Measurements from ENCODE around the gene CREB3L2. TPM values are rescaled to one million over a fixed set of nuclear protein-coding genes. Genes with fewer than 3 reads are reported as not detected.

The CREB3L2 gene
- total and polyA plus RNA-seq, 2 experiments from 2014 or later: 37.6 to 38.3 TPM

DNA sequence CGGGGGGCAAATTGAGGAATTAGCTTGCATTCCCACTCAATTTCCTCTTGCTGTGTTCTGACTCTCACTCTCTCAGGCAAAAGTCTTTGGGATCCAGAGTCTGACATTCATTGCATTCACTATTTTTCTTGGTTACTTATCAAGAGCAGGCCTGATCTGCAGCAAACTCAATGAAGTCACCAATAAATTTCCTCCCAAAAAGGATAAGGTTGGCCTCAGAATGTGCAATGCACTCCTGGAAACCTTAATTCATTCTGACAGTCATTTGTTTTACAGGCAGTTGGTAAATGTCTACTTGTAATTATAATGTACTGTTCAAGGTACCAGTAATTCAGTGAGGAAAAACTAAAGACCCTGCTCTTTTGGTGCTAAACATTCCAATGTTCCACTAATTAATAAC lies 148.8 kb downstream of the CREB3L2 start:
- H2AFZ ChIP-seq: no peak overlapping the region
- H3K36me3 ChIP-seq (replicated peaks; ENCODE audit: insufficient read depth, low read depth): no peaks in the 10 kb centered on the region
- H3K27me3 ChIP-seq: peaks cover 12% of the 10 kb centered on the region
- TF ChIP-seq EZH2phosphoT487 (IDR thresholded peaks at IDR 0.05; ENCODE audit: low read depth, severe bottlenecking, unreplicated experiment) (no peak), EZH2 (IDR thresholded peaks at IDR 0.05; ENCODE audit: borderline replicate concordance) (no peak)
- TF ChIP-seq, protein P1, sequence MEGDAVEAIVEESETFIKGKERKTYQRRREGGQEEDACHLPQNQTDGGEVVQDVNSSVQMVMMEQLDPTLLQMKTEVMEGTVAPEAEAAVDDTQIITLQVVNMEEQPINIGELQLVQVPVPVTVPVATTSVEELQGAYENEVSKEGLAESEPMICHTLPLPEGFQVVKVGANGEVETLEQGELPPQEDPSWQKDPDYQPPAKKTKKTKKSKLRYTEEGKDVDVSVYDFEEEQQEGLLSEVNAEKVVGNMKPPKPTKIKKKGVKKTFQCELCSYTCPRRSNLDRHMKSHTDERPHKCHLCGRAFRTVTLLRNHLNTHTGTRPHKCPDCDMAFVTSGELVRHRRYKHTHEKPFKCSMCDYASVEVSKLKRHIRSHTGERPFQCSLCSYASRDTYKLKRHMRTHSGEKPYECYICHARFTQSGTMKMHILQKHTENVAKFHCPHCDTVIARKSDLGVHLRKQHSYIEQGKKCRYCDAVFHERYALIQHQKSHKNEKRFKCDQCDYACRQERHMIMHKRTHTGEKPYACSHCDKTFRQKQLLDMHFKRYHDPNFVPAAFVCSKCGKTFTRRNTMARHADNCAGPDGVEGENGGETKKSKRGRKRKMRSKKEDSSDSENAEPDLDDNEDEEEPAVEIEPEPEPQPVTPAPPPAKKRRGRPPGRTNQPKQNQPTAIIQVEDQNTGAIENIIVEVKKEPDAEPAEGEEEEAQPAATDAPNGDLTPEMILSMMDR (IDR thresholded peaks at IDR 0.05; ENCODE audit: poor library complexity): no peak
- no peak overlapping the region for H3K4me2 ChIP-seq
- H3K9me3 ChIP-seq (ENCODE audit: low read depth): no peaks in the 10 kb centered on the region
- H3K27ac ChIP-seq: no peak overlapping the region
- no peak for DNase-seq (ENCODE audit: low spot score)
- H3K4me1 ChIP-seq (ENCODE audit: insufficient read depth): no peaks in the 10 kb centered on the region
- no peaks in the 10 kb centered on the region for H3K79me2 ChIP-seq
- H3K9me2 ChIP-seq (replicated peaks; ENCODE audit: insufficient read depth): no peaks in the 10 kb centered on the region
- no peaks in the 10 kb centered on the region for H4K20me1 ChIP-seq (ENCODE audit: insufficient read depth, poor library complexity, severe bottlenecking)
- WGBS (ENCODE audit: low lambda C conversion rate, missing lambda C conversion rate): 94% methylated on average over 1 of the region's 1 CpG
- H3K4me3 ChIP-seq: no peak overlapping the region

DNA sequence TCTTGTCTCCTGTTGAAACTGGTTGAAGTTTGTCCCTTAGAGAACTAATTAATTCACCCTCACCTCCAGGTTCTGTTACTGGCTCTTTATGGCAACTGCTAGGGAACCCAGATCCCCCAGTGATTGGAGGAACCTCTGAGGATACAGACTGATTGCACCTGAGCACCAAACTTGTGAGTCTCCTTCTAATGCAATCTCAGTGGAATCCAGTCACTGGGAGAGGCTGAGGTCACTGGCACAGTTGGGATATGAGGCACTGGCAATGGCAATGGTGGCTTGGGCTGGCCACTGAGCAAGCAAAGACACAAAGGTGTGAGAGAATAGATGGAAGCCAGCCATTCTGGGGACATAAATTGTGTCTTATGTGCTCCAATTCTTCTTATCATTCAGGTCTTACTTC lies 149.8 kb downstream of the CREB3L2 start:
- Histone ChIP-seq H3K4me2 (no peak overlapping the region), H2AFZ (no peak overlapping the region), H3K9me2 (replicated peaks; ENCODE audit: insufficient read depth) (no peaks in the 10 kb centered on the region), H3K36me3 (replicated peaks; ENCODE audit: insufficient read depth, low read depth) (no peaks in the 10 kb centered on the region), H3K79me2 (no peaks in the 10 kb centered on the region), H3K4me3 (no peak overlapping the region), H3K27ac (no peak overlapping the region), H4K20me1 (ENCODE audit: insufficient read depth, poor library complexity, severe bottlenecking) (no peaks in the 10 kb centered on the region), H3K27me3 (peaks cover 22% of the 10 kb centered on the region), H3K4me1 (ENCODE audit: insufficient read depth) (no peaks in the 10 kb centered on the region), H3K9me3 (ENCODE audit: low read depth) (no peaks in the 10 kb centered on the region)
- DNase-seq (ENCODE audit: low spot score): no peak
- TF ChIP-seq EZH2phosphoT487 (IDR thresholded peaks at IDR 0.05; ENCODE audit: low read depth, severe bottlenecking, unreplicated experiment): no peak
- no peak for TF ChIP-seq EZH2 (IDR thresholded peaks at IDR 0.05; ENCODE audit: borderline replicate concordance)
- TF ChIP-seq, protein P1 (IDR thresholded peaks at IDR 0.05; ENCODE audit: poor library complexity): no peak

DNA sequence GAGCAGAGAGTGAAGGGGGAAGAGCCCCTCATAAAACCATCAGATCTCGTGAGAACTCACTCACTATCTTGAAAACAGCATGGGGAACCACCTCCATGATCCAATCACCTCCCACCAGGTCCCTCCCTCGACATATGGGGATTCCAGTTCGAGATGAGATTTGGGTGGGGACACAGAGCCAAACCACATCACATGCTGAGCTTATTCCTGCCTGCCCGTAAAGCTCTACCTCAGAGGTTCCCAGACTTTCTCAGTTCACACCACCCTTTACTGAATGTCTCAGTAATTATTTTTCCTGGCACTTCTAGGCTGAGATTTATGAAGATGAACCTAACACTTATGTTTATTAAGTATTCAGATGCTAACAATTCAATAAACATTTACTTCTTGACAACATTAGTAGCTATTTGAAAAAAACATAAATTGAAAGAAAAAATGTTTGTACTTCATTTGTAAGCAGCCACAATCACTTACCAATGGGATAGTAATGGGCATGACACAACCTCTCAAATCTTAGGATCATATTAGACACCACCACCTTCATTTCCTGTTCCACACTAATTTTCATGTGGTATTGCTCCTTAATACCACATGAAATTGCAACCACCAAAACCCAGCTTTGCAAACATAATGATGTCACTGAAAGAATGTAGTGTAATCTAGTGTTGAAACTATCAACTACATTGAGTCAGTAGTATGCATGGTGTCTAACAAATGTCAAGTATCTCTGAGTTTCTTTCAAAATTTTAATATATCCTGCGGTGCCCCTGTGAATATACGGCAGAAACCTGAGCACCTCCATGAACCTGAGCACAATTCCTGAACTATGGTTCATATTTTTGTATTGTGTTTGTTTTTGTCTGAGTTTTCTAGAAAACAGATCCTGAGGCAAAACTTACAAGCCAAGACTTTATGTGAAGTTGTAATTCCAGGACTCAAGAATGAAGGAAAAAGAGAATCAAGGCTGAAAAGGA lies 150.6 kb downstream of the CREB3L2 start:
- no peak for DNase-seq (ENCODE audit: low spot score)
- Histone ChIP-seq H3K9me2 (replicated peaks; ENCODE audit: insufficient read depth) (no peaks in the 10 kb centered on the region), H3K36me3 (replicated peaks; ENCODE audit: insufficient read depth, low read depth) (no peaks in the 10 kb centered on the region), H3K27me3 (peaks cover 26% of the 10 kb centered on the region), H3K4me3 (no peak overlapping the region), H2AFZ (no peak overlapping the region), H3K27ac (no peak overlapping the region), H3K79me2 (no peaks in the 10 kb centered on the region), H3K9me3 (ENCODE audit: low read depth) (no peaks in the 10 kb centered on the region), H4K20me1 (ENCODE audit: insufficient read depth, poor library complexity, severe bottlenecking) (no peaks in the 10 kb centered on the region), H3K4me1 (ENCODE audit: insufficient read depth) (peaks cover under 1% of the 10 kb centered on the region), H3K4me2 (no peak overlapping the region)
- TF ChIP-seq EZH2 (IDR thresholded peaks at IDR 0.05; ENCODE audit: borderline replicate concordance) (no peak), EZH2phosphoT487 (IDR thresholded peaks at IDR 0.05; ENCODE audit: low read depth, severe bottlenecking, unreplicated experiment) (no peak)
- TF ChIP-seq, protein P1 (IDR thresholded peaks at IDR 0.05; ENCODE audit: poor library complexity): no peak
- 94% methylated on average over 6 of the region's 6 CpGs for WGBS (ENCODE audit: low lambda C conversion rate, missing lambda C conversion rate)

Data from hepatocyte (in vitro differentiated cells).